Renal cortical epithelial cell (primary cell): ENCODE data around the gene F10. TPM values are rescaled to one million over a fixed set of nuclear protein-coding genes. Genes with fewer than 3 reads are reported as not detected.
"Not testable (repeated sequence)": the region's sequence is repeated elsewhere in the genome, so short reads cannot be mapped to it uniquely, and the experiment has no call there.

Source experiments
- DNase-seq: peaks from one replicate; pipeline ENCODE4 v3.0.0-alpha.2; 2011; ENCODE audit warnings: low read depth
- total RNA-seq: library from RNA; depleted of rRNA; stranded (reverse); fragments of >200 nt; gene quantifications from 2 replicates; pipeline ENCODE4 v1.2.3, GENCODE V29; 2014

The F10 gene
- total RNA-seq: 0.10 and 1.0 TPM in 2 replicates

DNA sequence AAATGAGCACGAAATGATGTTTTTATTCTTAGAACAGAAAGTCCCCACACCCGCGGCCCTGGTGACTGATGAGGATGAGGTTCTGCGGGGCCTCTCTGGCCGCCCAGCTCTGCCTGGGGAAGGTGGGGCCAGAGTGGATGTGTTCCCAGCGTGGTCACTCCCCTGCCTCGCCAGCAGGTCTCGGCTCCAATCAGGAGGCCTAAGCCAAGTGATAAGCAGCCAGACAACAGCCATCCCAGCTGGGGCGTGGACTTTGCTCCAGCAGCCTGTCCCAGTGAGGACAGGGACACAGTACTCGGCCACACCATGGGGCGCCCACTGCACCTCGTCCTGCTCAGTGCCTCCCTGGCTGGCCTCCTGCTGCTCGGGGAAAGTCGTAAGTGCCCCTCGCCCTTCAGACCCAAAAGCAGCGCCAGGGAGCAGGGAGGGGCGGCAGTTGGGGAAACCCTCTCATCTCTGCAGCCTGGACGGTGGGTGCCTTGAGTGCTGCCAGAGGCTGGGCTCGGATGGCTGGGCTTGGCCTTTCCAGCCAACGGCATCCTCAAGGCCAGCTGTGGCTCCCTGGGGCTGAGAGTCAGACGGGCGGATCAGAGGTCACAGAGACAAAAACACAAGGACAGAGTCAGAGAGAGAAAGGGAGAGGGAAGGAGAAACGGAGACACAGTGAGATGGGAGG is at the start of gene F10:
F10 (plus strand) TSS at position 250 of the 676 bp plus-strand sequence; CDS start at position 307, 57 bp downstream.
- no peak for DNase-seq

DNA sequence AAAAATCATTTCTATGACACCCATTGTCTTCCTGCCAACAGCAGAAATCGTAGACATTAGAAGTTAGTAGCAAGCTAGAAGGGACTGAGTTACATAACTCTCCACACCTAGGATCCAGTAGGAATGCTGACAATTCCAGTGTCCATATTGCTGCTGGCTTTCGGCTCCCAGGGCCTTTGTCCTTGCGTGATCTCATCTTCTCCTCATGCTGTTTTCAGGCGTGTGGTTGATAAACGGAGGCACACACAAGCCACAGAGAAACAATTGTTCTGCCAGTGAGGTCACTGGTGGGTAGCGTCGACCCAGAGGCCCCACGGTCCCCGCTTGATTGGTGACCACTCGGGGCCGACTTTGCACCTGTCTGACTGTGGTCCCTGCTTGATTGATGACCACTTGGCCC is 48.7 kb upstream of the F10 start:
- DNase-seq: no peak

DNA sequence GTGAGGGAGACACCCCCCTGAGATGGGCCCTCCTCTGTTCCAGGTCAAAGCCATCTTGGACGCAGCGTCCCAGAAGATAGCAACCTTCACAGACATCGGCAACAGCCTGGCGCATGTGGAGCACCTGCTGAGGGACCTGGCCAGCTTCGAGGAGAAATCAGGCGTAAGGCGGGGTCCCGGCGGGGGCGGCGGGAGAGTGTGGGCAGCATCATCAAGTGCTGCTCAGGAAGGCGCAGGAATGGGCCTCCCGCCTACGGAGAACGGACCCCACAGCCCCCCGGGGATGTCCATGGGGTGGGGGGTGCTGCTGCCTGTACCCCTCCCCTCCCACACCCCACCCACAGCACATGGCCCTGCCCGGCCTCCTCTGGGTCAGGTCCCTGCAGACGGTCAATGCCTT is 48.2 kb upstream of the F10 start:
- no peak for DNase-seq

DNA sequence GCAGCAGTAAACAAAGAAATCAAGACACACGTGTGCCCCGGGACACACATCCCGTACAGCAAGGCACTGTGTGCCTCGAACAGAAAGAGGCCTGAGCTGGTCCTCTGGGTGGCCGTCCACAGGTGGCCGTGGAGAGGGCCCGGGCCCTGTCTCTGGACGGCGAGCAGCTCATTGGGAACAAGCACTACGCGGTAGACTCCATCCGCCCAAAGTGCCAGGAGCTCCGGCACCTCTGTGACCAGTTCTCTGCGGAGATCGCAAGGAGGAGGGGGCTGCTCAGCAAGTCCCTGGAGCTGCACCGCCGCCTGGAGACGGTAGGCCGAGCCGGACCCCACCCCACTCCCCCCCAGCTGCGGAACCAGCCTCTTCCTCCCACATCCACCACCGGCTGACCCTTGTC is 47.7 kb upstream of the F10 start:
- no peak for DNase-seq

DNA sequence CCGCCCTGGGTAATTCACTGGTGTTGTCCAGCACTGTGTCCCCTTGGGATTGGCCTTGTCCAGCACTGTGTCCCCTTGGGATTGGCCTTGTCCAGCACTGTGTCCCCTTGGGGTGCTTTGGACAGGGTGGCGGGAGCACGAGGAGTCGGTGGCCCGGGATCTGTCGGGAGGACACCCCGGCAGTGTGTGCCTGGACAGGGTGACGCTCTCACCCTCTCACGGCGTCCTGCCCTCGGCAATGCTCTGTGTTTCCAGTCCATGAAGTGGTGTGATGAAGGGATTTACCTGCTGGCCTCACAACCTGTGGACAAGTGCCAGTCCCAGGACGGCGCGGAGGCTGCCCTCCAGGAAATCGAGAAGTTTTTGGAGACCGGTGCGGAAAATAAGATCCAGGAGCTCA is 46.9 kb upstream of the F10 start:
- DNase-seq: no peak

DNA sequence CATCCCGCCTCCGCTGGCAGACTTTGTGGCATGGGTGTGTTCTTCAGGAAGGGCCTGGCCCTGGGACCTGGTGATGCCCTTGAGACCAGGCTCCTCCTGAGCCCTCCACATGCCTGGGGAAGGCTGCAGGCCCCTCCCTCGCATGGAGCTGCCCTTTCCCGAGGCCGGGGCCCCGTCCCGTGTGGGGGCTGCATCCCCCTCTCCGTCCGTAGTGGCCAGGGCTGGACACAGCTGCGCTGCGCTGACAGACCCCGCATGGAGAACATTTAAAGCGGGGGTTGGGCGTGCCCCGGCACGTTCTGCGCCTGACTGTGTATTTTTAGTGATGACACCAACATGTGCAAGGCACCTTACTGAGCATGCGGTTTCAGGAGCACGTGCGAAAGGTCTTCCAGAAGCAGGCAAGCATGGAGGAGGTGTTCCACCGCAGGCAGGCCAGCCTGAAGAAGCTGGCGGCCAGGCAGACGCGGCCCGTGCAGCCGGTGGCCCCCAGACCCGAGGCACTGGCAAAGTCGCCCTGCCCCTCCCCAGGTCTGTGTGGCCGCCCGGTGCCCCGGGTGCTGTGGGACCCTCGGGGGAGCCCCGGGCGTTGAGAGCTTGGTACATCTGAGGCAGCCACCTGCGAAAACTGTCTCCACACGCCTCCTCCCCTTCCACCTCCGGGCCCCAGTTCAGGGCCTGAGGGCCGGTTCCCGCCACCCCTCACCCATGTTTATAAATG is 45.8 kb upstream of the F10 start:
- no peak for DNase-seq

DNA sequence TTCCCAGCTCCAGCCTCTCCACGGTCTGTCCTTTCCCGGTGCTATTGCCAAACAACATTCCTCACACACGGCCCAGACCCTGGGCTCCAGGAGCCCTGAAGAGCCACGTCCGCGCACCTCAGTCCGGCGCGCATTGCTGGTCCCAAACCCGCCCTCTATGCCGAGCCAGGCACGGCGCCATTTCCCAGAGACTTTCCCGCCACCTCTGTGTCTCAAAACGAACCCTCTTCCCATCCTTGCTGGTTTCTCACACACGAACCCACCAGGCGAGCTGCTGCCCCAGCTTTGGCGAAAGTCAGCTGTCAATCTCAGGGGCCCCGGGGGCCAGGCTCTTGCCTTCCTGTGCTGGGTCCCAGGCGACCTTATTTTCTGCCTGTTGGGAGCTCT is 45.0 kb upstream of the F10 start:
- DNase-seq: no peak

DNA sequence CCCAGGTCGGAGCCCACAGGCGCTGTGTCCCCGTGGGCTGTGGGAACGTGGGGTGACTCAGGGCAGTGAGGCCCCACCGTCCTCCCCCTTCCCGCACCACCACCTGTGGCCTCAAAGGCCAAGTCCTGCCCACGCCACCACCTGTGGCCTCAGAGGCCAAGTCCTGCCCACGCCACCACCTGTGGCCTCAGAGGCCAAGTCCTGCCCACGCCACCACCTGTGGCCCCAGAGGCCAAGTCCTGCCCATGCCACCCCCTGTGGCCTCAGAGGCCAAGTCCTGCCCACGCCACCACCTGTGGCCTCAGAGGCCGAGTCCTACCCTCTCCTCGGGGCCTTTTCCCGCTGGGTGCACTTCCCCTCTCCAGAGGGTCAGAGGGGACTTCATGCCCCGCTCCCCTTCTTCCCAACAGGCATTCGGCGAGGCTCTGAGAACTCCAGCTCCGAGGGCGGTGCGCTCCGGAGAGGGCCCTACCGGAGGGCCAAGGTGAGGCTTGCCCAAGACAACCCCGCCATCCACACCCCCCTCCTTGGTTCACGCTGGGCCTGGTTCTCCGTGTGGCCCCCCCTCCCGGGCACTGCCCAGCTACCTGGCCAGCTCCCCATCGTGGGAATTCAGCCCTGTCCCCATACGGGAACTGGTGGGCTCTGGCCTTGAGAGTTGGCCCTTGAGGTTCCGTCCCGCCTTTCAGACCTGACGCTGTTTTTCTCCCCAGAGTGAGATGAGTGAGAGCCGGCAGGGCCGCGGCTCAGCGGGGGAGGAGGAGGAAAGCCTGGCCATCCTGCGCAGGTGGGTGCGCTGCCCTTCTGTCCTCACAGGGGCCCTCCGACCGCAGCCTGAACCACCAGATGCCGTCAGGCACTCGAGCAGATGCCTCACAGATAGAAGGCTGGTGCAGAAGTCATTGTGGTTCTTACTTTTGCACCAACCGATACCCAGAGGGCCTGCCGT is 44.4 kb upstream of the F10 start:
- no peak for DNase-seq

DNA sequence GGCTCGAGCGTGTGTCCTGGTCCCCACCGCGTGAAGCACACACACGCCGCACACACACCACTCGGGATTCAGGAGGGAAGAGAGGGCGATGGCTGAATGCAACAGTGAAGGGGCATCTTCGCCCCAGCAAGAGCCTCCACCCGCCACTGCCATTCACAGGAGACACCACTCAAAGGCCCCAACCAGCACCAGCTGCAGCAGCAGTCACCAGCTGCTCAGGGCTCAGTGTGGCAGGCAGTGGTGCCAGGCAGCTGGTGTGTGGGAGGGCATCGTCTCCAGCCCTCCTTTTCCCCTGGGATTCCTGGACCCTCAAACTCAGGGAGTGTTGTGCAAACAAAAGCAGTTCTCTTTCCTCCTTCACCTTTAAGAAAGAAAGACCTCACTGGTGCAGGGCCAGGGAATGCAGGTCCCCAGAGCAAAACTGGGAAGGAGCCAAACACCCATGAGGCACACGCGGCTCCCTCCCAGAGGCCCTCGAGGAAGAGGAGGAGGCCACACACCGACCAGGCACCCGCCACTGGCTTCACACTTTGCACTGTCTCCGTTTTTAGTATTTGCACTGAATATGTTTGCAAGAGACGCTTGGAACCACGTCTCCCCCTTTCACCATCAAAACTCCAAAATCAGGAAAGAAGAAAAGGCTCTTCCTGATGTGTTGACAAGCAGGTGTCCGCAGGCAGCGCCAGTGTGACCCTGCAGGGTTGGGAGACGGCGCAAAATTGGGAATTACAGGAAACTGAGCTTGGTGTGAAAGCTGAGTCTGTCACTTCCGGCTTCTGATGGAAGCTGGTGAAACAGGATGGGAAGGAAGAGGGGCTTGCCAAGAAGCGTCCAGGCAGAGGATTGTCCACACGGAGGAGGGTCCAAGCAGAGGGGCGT is 43.5 kb upstream of the F10 start:
- no peak for DNase-seq

DNA sequence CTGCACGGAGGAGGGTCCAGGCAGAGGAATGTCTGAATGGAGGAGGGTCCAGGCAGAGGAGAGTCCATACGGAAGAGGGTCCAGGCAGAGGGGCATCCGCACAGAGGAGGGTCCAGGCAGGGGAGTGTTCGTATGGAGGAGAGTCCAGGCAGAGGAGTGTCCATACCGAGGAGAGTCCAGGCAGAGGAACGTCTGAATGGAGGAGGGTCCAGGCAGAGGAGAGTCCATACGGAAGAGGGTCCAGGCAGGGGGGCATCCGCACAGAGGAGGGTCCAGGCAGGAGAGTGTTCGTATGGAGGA is 42.9 kb upstream of the F10 start:
- DNase-seq: not testable (repeated sequence)

DNA sequence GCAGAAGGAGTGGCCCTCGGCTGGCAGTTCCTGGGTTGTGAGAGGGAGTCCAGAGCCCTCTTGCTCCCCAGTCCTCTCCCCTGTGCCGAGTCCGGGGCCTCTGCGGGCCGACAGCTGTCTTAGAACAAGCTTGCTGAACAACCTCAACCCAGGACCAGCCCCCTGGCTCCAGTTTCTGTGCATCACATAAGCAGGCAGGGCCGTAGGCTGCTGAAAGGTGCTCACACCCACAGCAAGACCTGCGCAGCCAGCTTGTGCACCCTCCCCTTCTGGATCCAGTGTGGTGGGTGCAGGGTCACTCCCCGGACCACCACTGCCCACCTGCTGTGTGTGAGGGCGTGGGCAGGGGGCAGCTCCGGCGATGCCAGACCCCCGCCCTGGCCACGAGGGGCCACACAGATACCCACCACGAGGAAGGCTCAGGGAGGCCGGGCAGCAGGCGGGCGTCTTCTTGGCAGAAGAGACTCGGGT is 42.2 kb upstream of the F10 start:
- DNase-seq: no peak

DNA sequence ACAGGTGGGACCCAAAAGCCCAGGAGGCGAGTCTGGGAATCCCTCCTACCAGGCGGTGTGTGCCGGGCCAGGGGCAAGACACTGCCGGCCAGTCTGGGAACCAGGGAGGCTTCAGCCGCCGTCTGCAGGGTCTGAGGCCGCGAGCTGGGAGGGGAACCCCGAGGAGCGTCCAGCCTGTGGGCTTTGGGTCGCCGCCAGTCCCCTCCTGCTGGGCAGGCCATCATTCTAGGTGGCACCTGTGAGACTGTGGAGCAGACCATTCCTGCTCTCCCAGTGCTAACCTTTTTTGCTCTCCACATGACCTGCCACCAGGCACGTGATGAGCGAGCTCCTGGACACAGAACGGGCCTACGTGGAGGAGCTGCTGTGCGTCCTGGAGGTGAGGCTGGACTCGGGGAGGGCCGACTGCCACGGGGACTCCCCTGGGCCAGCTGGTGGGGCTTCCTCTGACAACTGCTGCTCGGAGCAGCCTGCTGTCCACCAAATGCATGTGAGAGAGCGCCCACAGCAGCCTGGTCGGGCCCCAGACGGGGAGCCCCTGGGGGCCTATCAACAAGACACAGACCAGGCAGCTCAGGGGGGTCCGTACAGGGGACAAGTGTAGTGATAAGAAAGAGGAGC is 41.6 kb upstream of the F10 start:
- no peak for DNase-seq

DNA sequence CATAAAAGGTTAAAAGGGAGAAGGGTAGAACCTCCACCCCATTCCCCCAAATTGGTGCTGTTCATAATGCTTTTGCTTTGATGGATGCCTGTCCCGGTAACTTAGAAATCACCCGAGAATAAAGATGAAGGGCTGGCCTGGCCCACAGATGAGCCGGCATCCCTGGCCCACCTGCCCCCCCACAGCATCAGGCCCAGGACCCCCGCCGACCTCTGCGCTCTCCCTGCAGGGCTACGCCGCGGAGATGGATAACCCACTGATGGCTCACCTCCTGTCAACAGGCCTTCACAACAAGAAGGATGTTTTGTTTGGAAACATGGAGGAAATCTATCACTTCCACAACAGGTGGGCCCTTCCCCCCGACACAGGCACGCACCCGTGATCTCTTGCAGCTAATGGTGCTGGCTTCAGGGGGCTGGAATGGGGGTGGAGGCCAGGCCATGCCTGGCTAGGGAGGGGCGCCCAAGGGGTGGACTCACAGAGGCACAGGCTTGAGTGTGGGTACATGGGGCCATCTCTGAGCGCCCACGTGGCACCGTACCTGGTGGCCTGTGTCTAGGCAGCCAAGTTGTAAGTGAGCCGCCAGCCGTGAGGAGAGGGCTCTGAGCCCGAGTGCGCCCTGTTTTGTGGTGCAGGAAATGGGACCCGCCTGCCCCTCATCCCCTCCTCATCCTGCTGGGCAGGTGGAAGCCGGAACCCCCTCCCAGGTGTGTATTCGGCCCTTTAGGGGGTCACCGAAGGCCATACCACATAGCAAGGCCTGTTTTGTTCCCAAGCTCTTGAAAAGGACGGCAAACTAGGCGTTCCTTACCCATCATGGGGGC is 40.2 kb upstream of the F10 start:
- no peak for DNase-seq

DNA sequence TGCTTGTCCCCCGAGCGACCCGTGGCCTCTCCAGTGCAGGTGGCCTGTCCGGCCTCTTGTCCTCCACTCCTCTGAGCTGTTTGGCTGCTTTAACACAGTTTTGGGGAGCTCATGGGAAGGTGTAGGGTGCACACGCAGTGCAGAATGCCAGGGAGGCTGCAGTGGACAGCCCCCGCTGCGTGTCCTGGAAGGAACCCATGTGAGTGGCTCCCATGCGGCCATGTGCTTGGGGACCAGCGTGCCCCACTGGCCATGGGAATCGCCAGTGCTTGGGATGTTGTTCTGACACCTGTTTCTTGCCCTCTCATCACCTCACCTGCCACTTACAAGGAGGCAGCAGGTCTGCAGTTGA is 39.6 kb upstream of the F10 start:
- no peak for DNase-seq

DNA sequence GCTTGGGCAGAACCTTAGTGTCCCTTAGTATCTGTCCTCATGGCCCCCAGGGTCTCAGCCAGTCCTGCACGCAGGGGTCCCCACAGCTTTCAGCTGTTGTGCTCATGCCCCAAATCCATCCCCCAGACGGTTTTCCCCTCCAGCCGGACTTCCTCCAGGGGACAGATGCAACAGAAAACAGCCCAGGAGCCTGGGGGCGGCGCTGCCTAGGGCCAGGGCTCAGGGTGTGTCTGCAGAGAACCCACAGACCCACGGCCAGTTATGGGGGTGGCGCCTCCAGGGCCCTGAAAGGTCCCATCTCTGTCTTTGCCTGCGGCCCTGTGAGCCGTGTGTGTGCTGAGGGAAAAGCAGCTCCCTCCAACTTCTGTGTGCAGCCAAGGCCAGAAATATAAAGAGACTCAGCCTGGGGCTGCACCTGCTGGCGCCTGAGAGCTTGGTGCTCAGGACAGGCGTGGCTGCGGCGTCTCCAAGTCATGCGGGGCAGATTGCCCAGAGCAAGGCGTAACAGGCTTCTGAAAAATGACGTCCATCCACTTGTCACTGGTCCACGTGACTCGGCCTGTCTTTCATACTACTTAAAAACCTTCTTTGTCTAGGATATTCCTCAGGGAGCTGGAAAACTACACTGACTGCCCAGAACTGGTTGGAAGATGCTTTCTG is 39.1 kb upstream of the F10 start:
- no peak for DNase-seq

DNA sequence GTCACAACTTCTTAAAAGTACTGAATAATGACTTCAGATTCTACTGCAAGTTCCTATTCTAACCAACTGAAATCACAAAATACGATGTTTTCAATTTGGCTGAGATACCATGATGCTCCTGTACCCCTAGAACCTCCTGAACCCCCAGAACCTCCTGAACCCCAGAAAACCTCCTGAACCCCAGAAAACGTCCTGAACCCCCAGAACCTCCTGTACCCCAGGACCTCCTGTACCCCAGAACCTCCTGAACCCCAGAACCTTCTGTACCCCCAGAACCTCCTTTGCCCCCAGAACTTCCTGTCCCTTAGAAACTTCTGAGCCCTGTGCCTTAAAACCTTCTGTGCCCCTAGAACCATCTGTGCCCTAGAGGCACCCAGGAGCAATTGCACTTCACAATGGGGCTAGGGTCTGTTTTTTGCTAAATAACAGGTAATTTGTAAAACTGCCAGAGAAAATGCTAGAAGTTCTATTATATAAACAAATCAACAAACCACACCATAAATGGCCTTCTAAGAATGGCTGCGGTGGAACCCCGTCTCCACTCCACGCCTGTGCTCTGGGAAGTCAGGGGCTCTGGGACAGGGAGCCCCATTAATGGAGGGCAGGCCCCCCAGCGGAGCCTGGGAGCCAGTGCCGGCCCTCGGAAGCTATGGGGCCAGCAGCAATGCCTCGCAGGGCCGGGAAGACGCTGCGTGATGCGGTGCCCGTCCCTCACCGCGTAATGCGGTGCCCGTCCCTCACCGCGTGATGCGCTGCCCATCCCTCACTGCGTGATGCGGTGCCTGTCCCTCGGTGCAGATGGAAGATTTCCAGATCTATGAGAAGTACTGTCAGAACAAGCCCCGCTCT is 38.3 kb upstream of the F10 start:
- DNase-seq: no peak

DNA sequence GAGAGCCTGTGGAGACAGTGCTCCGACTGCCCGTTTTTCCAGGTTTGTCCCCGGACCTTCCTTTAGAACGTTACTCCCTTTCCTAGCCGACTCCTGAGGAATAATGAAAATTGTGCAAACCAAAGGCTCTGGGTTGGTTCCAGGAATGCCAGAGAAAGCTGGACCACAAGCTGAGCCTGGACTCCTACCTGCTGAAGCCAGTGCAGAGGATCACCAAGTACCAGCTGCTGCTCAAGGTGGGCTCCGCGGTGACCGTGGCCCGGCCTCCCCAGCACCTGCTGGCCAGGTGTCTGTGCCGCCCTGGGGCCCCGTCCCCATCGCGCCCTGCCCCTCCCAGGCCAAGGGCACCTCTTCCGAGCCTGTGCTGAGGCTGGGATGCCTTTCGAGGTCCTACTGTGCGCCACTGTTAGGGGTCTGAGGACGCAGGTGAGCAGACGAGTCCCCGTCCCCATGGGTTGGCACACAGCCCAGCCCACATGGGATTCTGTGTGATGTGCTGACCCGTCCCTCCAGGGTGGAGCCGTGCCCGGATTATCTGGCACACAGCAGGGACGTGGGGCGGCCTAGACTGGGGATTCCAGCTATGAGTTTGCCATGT is 37.6 kb upstream of the F10 start:
- no peak for DNase-seq

DNA sequence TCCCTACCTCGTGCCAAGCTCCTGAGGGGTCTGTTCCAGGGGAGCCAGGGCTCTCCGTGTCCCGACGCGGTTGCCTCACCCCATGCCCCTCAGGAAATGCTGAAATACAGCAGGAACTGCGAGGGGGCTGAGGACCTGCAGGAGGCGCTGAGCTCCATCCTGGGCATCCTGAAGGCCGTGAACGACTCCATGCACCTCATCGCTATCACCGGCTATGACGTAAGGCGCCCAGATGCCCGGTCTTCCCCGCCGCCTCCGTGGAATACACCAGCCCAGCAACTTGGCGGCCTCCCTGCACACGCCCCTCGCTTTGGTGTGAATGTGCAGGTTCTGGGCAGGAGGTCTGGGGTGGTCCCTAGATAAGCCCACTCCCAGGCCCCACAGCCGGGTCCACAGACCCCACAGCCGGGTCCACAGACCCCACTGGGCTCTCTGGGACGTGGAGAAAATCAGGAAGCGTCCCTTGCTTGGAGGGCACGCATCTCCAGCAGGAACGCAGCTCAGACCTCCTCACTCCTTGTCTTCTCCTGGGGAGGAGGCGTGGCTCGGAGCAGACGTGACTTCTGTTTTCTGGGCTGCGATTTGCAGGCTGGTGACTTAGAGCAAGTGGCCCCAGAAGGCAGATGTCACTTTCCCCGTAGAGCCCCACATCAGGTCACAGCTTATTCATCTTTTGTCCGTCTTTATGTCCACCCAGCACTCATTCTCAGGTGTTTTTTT is 36.4 kb upstream of the F10 start:
- DNase-seq: no peak
